MM.1S (cell line): Measurements from ENCODE around the gene FKBP14.

ENCODE experiments used
- EZH2 ChIP-seq: fragments of 300-600 bp; sonication (generic); optimal IDR thresholded peaks from 2 replicates; pipeline ENCODE3; 2017; ENCODE audit warnings: low read depth, mild to moderate bottlenecking, antibody characterized with exemption, low read length, mixed read lengths
- EZH2phosphoT487 ChIP-seq: fragments of 300-600 bp; sonication (generic); IDR thresholded peaks from 2 replicates; pipeline ENCODE4 v1.6.1; 2018; ENCODE audit warnings: antibody characterized with exemption, low read length
- TF ChIP-seq, protein P1 (sequence below): fragments of 300-600 bp; sonication (generic); IDR thresholded peaks from 2 replicates; pipeline ENCODE4 v1.5.1; 2016; ENCODE audit warnings: antibody characterized with exemption, low read length, mixed read lengths

DNA sequence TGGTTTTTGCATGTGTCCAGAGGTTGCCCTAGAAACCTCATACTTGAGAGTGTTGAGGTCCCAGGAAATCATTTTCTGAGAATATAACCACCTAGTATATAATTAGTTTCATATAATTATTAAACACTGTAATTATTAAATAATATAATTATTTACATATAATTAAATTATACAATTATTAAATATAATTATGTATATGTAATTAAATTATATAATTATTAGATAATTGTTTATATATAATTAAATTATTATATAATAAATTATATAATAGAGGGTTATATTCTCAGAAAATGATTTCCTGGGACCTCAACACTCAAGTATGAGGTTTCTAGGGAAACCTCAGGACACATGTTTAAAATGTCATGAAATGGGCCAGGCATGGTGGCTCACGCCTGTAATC, 64.5 kb downstream of the FKBP14 start:
- TF ChIP-seq, protein P1, sequence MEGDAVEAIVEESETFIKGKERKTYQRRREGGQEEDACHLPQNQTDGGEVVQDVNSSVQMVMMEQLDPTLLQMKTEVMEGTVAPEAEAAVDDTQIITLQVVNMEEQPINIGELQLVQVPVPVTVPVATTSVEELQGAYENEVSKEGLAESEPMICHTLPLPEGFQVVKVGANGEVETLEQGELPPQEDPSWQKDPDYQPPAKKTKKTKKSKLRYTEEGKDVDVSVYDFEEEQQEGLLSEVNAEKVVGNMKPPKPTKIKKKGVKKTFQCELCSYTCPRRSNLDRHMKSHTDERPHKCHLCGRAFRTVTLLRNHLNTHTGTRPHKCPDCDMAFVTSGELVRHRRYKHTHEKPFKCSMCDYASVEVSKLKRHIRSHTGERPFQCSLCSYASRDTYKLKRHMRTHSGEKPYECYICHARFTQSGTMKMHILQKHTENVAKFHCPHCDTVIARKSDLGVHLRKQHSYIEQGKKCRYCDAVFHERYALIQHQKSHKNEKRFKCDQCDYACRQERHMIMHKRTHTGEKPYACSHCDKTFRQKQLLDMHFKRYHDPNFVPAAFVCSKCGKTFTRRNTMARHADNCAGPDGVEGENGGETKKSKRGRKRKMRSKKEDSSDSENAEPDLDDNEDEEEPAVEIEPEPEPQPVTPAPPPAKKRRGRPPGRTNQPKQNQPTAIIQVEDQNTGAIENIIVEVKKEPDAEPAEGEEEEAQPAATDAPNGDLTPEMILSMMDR = no peak
- no peak for TF ChIP-seq EZH2
- TF ChIP-seq EZH2phosphoT487 = no peak
